ENCODE data around the gene RNF40.

Gene RNF40

GRCh38 chr16:30762991-30763725 lies 1.0 kb downstream of the RNF40 start:
- no peak for DNase-seq

- no peak for DNase-seq
These were observed 2.0 kb downstream of the RNF40 start for GRCh38 chr16:30764086-30764485.

- DNase-seq, result no peak
These were observed 2.8 kb downstream of the RNF40 start for GRCh38 chr16:30764816-30765465.

GRCh38 chr16:30766206-30766932 lies 4.2 kb downstream of the RNF40 start:
- no peak for DNase-seq

- no peak for DNase-seq
These were observed 4.8 kb downstream of the RNF40 start for GRCh38 chr16:30766933-30767284.

- DNase-seq, result no peak
These were observed 5.8 kb downstream of the RNF40 start for GRCh38 chr16:30767767-30768465.

GRCh38 chr16:30768583-30769181 lies 6.6 kb downstream of the RNF40 start:
- DNase-seq, result no peak

- no peak for DNase-seq
These were observed 7.4 kb downstream of the RNF40 start for GRCh38 chr16:30769379-30770089.

- DNase-seq, result no peak
These were observed 9.6 kb downstream of the RNF40 start for GRCh38 chr16:30771726-30772125.

GRCh38 chr16:30773826-30774225 lies 11.7 kb downstream of the RNF40 start:
- DNase-seq, result no peak

- no peak for DNase-seq
These were observed 12.4 kb downstream of the RNF40 start for GRCh38 chr16:30774367-30775130.

- DNase-seq, result no peak
These were observed 12.9 kb downstream of the RNF40 start for GRCh38 chr16:30775131-30775391.

GRCh38 chr16:30775392-30776188 lies 13.5 kb downstream of the RNF40 start:
- DNase-seq, result peak; percentile 60

GRCh38 chr16:30777591-30778297 lies 15.6 kb downstream of the RNF40 start:
- no peak for DNase-seq

GRCh38 chr16:30778549-30779244 lies 16.6 kb downstream of the RNF40 start:
- DNase-seq, result no peak

GRCh38 chr16:30779596-30779995 lies 17.5 kb downstream of the RNF40 start:
- DNase-seq, result no peak

GRCh38 chr16:30780021-30780420 lies 17.9 kb downstream of the RNF40 start:
- DNase-seq, result no peak

- no peak for DNase-seq
These were observed 18.4 kb downstream of the RNF40 start for GRCh38 chr16:30780549-30780948.

GRCh38 chr16:30782486-30783279 lies 20.6 kb downstream of the RNF40 start:
- no peak for DNase-seq
